T-cell (primary cell): ENCODE results near the gene C16orf87. TPM values are rescaled to one million over a fixed set of nuclear protein-coding genes. Genes with fewer than 3 reads are reported as not detected.

Source experiments
- ATAC-seq, 4 experiments: fragments of 200-7000 bp in 3 of 4; fragments of 150-1000 bp in 1 of 4; cut with Tn5 transposase; replicated peaks in 1 of 4; 1 replicate in 3 of 4; 2 replicates in 1 of 4; pipeline ENCODE4 v1.10.0; 2021; ENCODE audit warnings: moderate library complexity in 3 of 4, mild to moderate bottlenecking in 2 of 4, moderate number of reproducible peaks in 1 of 4
- CTCF ChIA-PET, 2 donors: fragments of 300-600 bp; sonication (Branson Sonifier 250); formaldehyde crosslinking; loops; one replicate each; lab custom pipeline; 2022; ENCODE audit warnings: antibody characterized with exemption in 2 of 2; lab: Charles Lee
- POLR2A ChIA-PET, 2 donors: fragments of 300-600 bp; sonication (Branson Sonifier 250); formaldehyde crosslinking; loops; one replicate each; lab custom pipeline; 2022; ENCODE audit warnings: antibody characterized with exemption in 2 of 2; lab: Charles Lee
- DNase-seq, 35 experiments: peaks; one replicate each; pipeline versions ENCODE4 v3.0.0 to v3.0.0-alpha.2; 2013 to 2023
- H3K27ac ChIP-seq: one replicate; pipeline ENCODE4 v1.5.1; 2013; ENCODE audit warnings: low read length
- H3K27me3 ChIP-seq, 2 experiments: replicated peaks in 1 of 2; 1 replicate in 1 of 2; 2 replicates in 1 of 2; pipeline versions ENCODE4 v1.6.1 to v1.7.0; 2013; ENCODE audit warnings: low read length in 1 of 2, mixed read lengths in 1 of 2; ENCODE audit not compliant: control insufficient read depth in 2 of 2, insufficient read depth in 2 of 2; ENCODE audit errors: extremely low read depth in 1 of 2
- H3K36me3 ChIP-seq, 2 donors: 1 replicate in 1 of 2; 2 replicates in 1 of 2; pipeline versions ENCODE4 v1.6.1 to v1.7.0; 2013; ENCODE audit warnings: low read length in 1 of 2; ENCODE audit not compliant: control insufficient read depth in 2 of 2, insufficient read depth in 1 of 2; ENCODE audit errors: extremely low read depth in 1 of 2
- H3K4me1 ChIP-seq, 2 experiments: 1 replicate in 1 of 2; 2 replicates in 1 of 2; pipeline versions ENCODE4 v1.6.1 to v1.7.0; 2013; ENCODE audit warnings: low read length in 2 of 2, mixed read lengths in 1 of 2; ENCODE audit not compliant: insufficient read depth in 2 of 2, control insufficient read depth in 1 of 2; ENCODE audit errors: extremely low read depth in 1 of 2
- H3K4me3 ChIP-seq, 2 donors: 1 replicate in 1 of 2; 2 replicates in 1 of 2; pipeline versions ENCODE4 v1.5.1 to v1.7.0; 2013; ENCODE audit warnings: mild to moderate bottlenecking in 2 of 2, low read length in 1 of 2, moderate library complexity in 1 of 2; ENCODE audit not compliant: control insufficient read depth in 1 of 2; ENCODE audit errors: extremely low read depth in 1 of 2
- H3K9me3 ChIP-seq: 2 replicates; pipeline ENCODE4 v1.7.0; 2013
- H3K27ac Mint-ChIP-seq, 2 donors: one replicate each; pipeline ENCODE4 v1.8.0; 2020 to 2021; ENCODE audit warnings: mild to moderate bottlenecking in 2 of 2, mixed read lengths in 2 of 2
- H3K27me3 Mint-ChIP-seq, 2 donors: one replicate each; pipeline ENCODE4 v1.8.0; 2021 to 2022; ENCODE audit warnings: mixed read lengths in 2 of 2
- H3K36me3 Mint-ChIP-seq: one replicate; pipeline ENCODE4 v1.8.0; 2021; ENCODE audit warnings: mixed read lengths
- H3K4me1 Mint-ChIP-seq, 3 donors: one replicate each; pipeline ENCODE4 v1.8.0; 2020 to 2022; ENCODE audit warnings: mixed read lengths in 3 of 3, mild to moderate bottlenecking in 1 of 3
- H3K4me3 Mint-ChIP-seq, 3 donors: one replicate each; pipeline ENCODE4 v1.8.0; 2020 to 2022; ENCODE audit warnings: mild to moderate bottlenecking in 3 of 3, mixed read lengths in 3 of 3, moderate library complexity in 3 of 3
- H3K9me3 Mint-ChIP-seq, 3 donors: one replicate each; pipeline ENCODE4 v1.8.0; 2020 to 2022; ENCODE audit warnings: mixed read lengths in 3 of 3
- WGBS: methylation state at CpG from one replicate; pipeline ENCODE4 v1.1.5; 2013; ENCODE audit warnings: missing lambda C conversion rate; ENCODE audit not compliant: insufficient coverage; 5-methylcytosine and 5-hydroxymethylcytosine counted together
- total RNA-seq, 35 experiments: library from RNA in 6 of 35; stranded (reverse) in 6 of 35; fragments of 120-200 nt in 1 of 35; gene quantifications; one replicate each; pipeline versions ENCODE4 v1.2.1 to v1.2.4 and lab custom pipeline; 2013 to 2026

C16orf87 gene
- total RNA-seq, 5 donors from 2014 or later (not counting 1 experiment from before 2014, with no cell fraction given), result 5.2 to 15.6 (median 7.2) TPM

DNA sequence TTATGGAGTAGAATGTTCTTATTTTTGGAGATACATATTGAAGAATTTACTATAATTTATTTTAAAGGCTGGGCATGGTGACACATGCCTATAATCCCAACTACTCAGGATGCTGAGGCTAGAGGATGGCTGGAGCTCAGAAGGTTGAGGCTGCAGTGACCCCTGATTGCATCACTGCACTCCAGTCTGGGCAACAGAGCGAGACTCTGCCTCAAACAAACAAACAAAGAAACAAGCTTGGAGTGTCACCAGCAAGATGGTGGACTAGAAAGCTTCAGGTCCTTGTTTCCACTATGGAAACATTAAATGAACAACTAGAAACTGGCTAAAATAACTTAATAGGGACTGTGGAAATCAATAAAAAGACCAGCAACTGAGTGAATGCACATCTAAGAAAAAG is 35.3 kb upstream of the C16orf87 start:
- H3K9me3 ChIP-seq, result no peaks in the 10 kb centered on the region

DNA sequence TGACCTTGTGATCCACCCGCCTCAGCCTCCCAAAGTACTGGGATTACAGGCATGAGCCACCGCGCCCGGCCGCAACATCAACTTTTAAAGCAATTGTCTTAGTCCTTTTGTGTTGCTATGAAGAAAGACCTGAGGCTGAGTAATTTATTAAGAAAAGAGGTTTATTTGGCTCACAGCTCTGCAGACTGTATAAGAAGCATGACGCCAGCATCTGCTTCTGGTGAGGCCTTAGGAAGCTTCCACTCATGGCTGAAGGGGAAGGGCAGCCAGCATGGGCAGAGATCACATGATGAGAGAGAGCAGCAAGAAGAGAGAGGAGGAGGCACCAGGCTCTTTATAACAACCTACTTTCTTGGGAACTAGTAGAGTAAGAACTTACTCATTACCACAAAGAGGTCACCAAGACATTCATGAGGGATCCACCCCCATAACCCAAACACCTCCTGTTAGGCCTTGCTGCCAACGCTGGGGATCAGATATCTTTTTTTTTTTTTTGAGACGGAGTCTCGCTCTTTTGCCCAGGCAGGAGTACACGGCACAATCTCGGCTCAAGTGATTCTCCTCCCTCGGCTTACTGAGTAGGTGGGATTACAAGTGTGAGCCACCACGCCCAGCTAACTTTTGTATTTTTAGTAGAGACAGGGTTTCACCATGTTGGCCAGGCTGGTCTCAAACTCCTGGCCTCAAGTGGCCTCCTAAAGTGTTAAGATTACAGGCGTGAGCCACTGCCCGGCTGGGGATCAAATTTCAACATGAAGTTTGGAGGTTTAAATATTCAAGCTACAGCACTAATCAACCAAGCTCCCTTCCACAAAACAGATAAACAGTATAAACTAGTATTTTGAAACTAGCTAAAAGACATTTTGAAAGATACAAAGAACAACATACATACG is 31.8 kb upstream of the C16orf87 start:
- POLR2A ChIA-PET, result no interaction called here
- H3K4me3 Mint-ChIP-seq, result no peak overlapping the region
- H3K36me3 Mint-ChIP-seq, result no peaks in the 10 kb centered on the region
- H3K27ac ChIP-seq, result no peak overlapping the region
- H3K9me3 ChIP-seq, result no peaks in the 10 kb centered on the region
- ATAC-seq (no peak), DNase-seq (no peak)
- CTCF ChIA-PET, result interaction anchor here (0.7 to 1.5 kb wide), 3 partner anchors 9 to 123 kb away, joined by 5 to 9 read pairs (median 7); no protein-coding TSS in a partner anchor
- H3K4me1 ChIP-seq, result peaks cover 0 to 2% of the 10 kb centered on the region in 2 experiments
- WGBS, result 100% methylated on average over 1 of the region's 16 CpGs
- H3K36me3 ChIP-seq, result no peaks in the 10 kb centered on the region
- H3K27me3 ChIP-seq, result peaks cover 0 to 2% of the 10 kb centered on the region in 2 experiments
- no peaks in the 10 kb centered on the region for H3K9me3 Mint-ChIP-seq
- H3K27ac Mint-ChIP-seq, result no peak overlapping the region
- no peaks in the 10 kb centered on the region for H3K27me3 Mint-ChIP-seq
- H3K4me3 ChIP-seq, result no peak overlapping the region
- peaks cover 4 to 12% (median 6%) of the 10 kb centered on the region in 3 donors for H3K4me1 Mint-ChIP-seq

More for the DNA sequence above, 35.3 kb upstream of the C16orf87 start:
- POLR2A ChIA-PET, result no interaction called here
- Mint-ChIP-seq H3K4me3 (no peak overlapping the region), H3K27ac (no peak overlapping the region), H3K36me3 (no peaks in the 10 kb centered on the region), H3K9me3 (no peaks in the 10 kb centered on the region), H3K27me3 (peaks cover 1 to 6% of the 10 kb centered on the region in 2 donors), H3K4me1 (peaks cover 4 to 12% (median 6%) of the 10 kb centered on the region in 3 donors)
- Histone ChIP-seq H3K4me3 (no peak overlapping the region), H3K4me1 (peaks cover 0 to 2% of the 10 kb centered on the region in 2 experiments), H3K36me3 (no peaks in the 10 kb centered on the region), H3K27me3 (peaks cover 0 to 2% of the 10 kb centered on the region in 2 experiments), H3K27ac (no peak overlapping the region)
- CTCF ChIA-PET, result no interaction called here
- WGBS, result no CpG with 5 or more reads among the region's 1 CpG
- ATAC-seq, result no peak
- no peak for DNase-seq

DNA sequence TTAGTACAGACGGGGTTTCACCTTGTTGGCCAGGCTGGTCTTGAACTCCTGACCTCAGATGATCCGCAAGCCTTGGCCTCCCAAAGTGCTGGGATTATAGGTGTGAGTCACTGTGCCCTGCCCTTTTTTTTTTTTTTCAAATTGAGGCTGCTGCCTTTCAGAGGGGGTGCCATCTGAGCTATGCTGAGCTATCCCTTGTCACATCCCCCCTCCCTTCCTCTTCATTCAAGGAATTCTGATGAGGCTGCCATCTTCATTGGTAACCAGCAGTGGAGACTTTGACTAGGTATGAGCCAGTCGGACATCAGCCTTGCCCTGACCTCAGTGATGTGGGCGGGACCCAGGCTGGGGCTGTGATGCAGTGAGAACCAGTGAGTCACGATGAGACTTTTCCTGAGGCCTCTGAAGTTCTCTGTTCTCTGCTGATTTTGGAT is 28.8 kb upstream of the C16orf87 start:
- Mint-ChIP-seq H3K36me3 (no peaks in the 10 kb centered on the region), H3K9me3 (no peaks in the 10 kb centered on the region), H3K27me3 (no peaks in the 10 kb centered on the region), H3K4me1 (peaks cover 4 to 12% (median 6%) of the 10 kb centered on the region in 3 donors), H3K4me3 (no peak overlapping the region), H3K27ac (no peak overlapping the region)
- no peaks in the 10 kb centered on the region for H3K9me3 ChIP-seq
- ChIA-PET POLR2A (interaction anchor here in 1 of 2 donors (0.6 kb wide), 2 partner anchors 47 to 148 kb away, joined by 3 to 4 read pairs; no protein-coding TSS in a partner anchor), CTCF (interaction anchor here in 1 of 2 donors (0.6 to 0.7 kb wide), 3 partner anchors 24 to 1318 kb away, joined by 3 to 4 read pairs (median 3); partner anchors contain the start of gene GPT2)
- no peaks in the 10 kb centered on the region for H3K27me3 ChIP-seq
- no peaks in the 10 kb centered on the region for H3K36me3 ChIP-seq
- peaks cover 0 to 2% of the 10 kb centered on the region in 2 experiments for H3K4me1 ChIP-seq
- DNase-seq, result peak in 1 of 35 experiments; percentile 6
- WGBS, result 76% methylated on average over 3 of the region's 5 CpGs
- H3K27ac ChIP-seq, result no peak overlapping the region
- H3K4me3 ChIP-seq, result no peak overlapping the region
- ATAC-seq, result no peak

DNA sequence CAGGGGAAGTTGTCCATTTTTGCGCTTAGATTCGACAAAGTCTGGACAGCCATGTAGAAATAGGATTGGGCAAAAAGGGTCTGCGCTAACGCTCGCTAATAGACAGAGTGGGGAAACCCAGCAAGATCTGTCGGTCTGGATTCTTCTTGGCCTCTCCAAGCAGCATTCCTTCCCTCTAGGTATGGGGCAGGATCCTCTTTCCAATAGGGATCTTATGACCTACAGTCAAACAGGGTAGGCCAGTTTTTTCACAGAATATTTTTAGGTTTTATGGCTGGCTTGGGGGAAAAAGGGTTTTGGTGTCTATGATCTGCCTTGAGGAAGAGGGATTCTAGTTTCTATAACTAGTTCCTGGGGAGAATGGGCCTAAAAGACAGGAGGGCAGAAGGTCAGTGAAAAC is 27.2 kb upstream of the C16orf87 start:
- Mint-ChIP-seq H3K36me3 (no peaks in the 10 kb centered on the region), H3K4me3 (no peak overlapping the region), H3K27ac (no peak overlapping the region), H3K27me3 (no peaks in the 10 kb centered on the region), H3K4me1 (peaks cover 0 to under 1% (median 0%) of the 10 kb centered on the region in 3 donors), H3K9me3 (no peaks in the 10 kb centered on the region)
- ChIA-PET CTCF (interaction anchor here in 1 of 2 donors (0.6 kb wide), 1 partner anchor 180 kb away, joined by 3 read pairs; no protein-coding TSS in a partner anchor), POLR2A (no interaction called here)
- Histone ChIP-seq H3K27me3 (no peaks in the 10 kb centered on the region), H3K36me3 (no peaks in the 10 kb centered on the region), H3K27ac (no peak overlapping the region), H3K9me3 (no peaks in the 10 kb centered on the region), H3K4me1 (no peaks in the 10 kb centered on the region), H3K4me3 (no peak overlapping the region)
- WGBS, result no CpG with 5 or more reads among the region's 6 CpGs
- ATAC-seq, result no peak
- DNase-seq, result no peak

DNA sequence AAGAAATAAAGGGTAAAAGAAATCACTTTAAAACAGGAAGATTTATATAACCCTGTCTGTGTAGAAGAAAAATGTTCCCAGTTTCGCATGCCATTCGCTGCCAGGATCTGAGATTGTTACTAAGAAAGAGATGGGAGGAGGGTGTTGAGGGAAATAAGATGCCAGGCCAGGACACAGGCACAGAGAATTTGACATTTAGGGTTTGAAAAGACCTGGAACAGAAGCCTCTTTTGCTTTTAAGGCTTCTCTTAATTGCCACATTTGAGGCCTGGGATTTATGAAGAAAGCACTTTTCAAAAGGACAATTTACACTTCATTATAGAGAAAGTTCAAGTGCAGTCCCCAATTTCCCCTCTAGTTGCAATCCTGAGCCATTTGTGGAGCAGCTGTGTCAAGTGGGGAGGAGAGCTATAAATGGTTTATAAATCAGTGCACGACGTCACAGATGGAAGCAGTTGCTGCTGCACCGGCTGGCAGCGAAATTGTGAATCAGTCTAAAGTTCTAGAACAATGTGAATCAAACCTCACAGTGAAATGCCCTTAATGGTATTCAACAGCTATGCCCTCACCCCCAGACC is 26.5 kb upstream of the C16orf87 start:
- Histone ChIP-seq H3K27me3 (no peaks in the 10 kb centered on the region), H3K4me1 (no peaks in the 10 kb centered on the region), H3K4me3 (no peak overlapping the region), H3K36me3 (no peaks in the 10 kb centered on the region), H3K27ac (no peak overlapping the region), H3K9me3 (no peaks in the 10 kb centered on the region)
- ChIA-PET CTCF (no interaction called here), POLR2A (no interaction called here)
- Mint-ChIP-seq H3K4me3 (no peak overlapping the region), H3K27ac (no peak overlapping the region), H3K9me3 (no peaks in the 10 kb centered on the region), H3K4me1 (no peaks in the 10 kb centered on the region), H3K36me3 (no peaks in the 10 kb centered on the region), H3K27me3 (no peaks in the 10 kb centered on the region)
- ATAC-seq (no peak), DNase-seq (peak in 1 of 35 experiments; percentile 22)
- WGBS, result 82% methylated on average over 3 of the region's 6 CpGs

DNA sequence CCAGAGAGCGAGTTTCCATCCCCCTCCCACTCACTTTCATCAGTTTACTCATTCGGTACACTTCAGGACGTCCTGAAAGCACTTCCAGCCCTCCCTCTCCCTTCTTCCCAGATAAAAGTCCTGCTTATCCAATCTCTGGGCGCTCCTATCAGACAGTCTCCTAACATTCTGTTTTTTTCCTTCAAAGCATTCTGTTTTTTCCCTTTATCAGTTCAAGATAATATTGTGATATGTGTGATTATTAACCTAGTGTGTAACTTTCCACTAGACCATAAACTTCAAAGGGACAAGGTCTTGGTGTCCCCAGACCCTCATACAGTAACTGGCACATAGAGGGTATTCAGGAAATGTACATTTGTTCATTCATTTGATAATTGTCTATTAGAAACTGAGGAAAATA is 24.4 kb upstream of the C16orf87 start:
- Histone ChIP-seq H3K27me3 (no peaks in the 10 kb centered on the region), H3K4me3 (no peak overlapping the region), H3K27ac (no peak overlapping the region), H3K4me1 (no peaks in the 10 kb centered on the region), H3K36me3 (no peaks in the 10 kb centered on the region), H3K9me3 (no peaks in the 10 kb centered on the region)
- no peak for DNase-seq
- Mint-ChIP-seq H3K4me3 (no peak overlapping the region), H3K4me1 (no peaks in the 10 kb centered on the region), H3K27ac (no peak overlapping the region), H3K9me3 (no peaks in the 10 kb centered on the region), H3K36me3 (no peaks in the 10 kb centered on the region), H3K27me3 (no peaks in the 10 kb centered on the region)
- WGBS, result 72% methylated on average over 3 of the region's 4 CpGs
- CTCF ChIA-PET, result interaction anchor here in 1 of 2 donors (1.8 kb wide), 1 partner anchor 54 kb away, joined by 12 read pairs; no protein-coding TSS in a partner anchor
- POLR2A ChIA-PET, result no interaction called here
- ATAC-seq, result no peak
